Measurements from ENCODE around the gene USP37.

GRCh38 chr2:218434456-218434855 is 133.7 kb downstream of the USP37 start:
- TF ChIP-seq NRF1 (IDR thresholded peaks at IDR 0.05; ENCODE audit: low read depth, low read length) (no peak), CTCF (IDR thresholded peaks at IDR 0.05) (no peak), EZH2phosphoT487 (IDR thresholded peaks at IDR 0.05; ENCODE audit: borderline replicate concordance, low read depth) (no peak), POLR2AphosphoS5 (IDR thresholded peaks at IDR 0.05; ENCODE audit: low read depth, low read length) (no peak), TAF1 (IDR thresholded peaks at IDR 0.05; ENCODE audit: borderline replicate concordance, low read depth, low read length) (no peak), MEF2A (IDR thresholded peaks at IDR 0.05; ENCODE audit: borderline replicate concordance, low read depth) (no peak), RAD21 (IDR thresholded peaks at IDR 0.05; ENCODE audit: low read length) (no peak), GABPA (IDR thresholded peaks at IDR 0.05; ENCODE audit: low read depth) (no peak), MXI1 (IDR thresholded peaks at IDR 0.05; ENCODE audit: low read depth, low read length) (no peak)
